CD14-positive monocyte (primary cell): Measurements from ENCODE around the gene SLC6A20. TPM values are rescaled to one million over a fixed set of nuclear protein-coding genes. Genes with fewer than 3 reads are reported as not detected.
A peak's percentile ranks its signal among the peaks of the same experiment; 100 is the strongest.

Source experiments
- DNase-seq, 3 donors: peaks; one replicate each; pipeline ENCODE4 v3.0.0-alpha.2; 2011 to 2022
- H2AFZ ChIP-seq: 2 replicates; pipeline ENCODE4 v1.6.0; 2012; ENCODE audit warnings: mild to moderate bottlenecking, low read depth, low read length, inconsistent platforms; ENCODE audit not compliant: insufficient read depth, poor library complexity, severe bottlenecking
- H3K27ac ChIP-seq, 2 donors: 1 replicate in 1 of 2; 2 replicates in 1 of 2; pipeline ENCODE4 v1.5.1; 2012 to 2013; ENCODE audit warnings: low read length in 2 of 2, control low read depth in 1 of 2, inconsistent platforms in 1 of 2, low read depth in 1 of 2, mild to moderate bottlenecking in 1 of 2
- H3K27me3 ChIP-seq, 2 donors: one replicate each; pipeline versions ENCODE4 v1.6.0 to v1.6.1; 2011 to 2013; ENCODE audit warnings: low read length in 2 of 2; ENCODE audit not compliant: control insufficient read depth in 2 of 2, insufficient read depth in 2 of 2
- H3K36me3 ChIP-seq, 2 donors: replicated peaks in 1 of 2; 1 replicate in 1 of 2; 2 replicates in 1 of 2; pipeline versions ENCODE4 v1.5.1 to v1.6.1; 2012 to 2013; ENCODE audit warnings: low read length in 2 of 2, control low read depth in 1 of 2, inconsistent platforms in 1 of 2, mild to moderate bottlenecking in 1 of 2; ENCODE audit not compliant: insufficient read depth in 2 of 2, control insufficient read depth in 1 of 2
- H3K4me1 ChIP-seq, 2 donors: 1 replicate in 1 of 2; 2 replicates in 1 of 2; pipeline versions ENCODE4 v1.5.1 to v1.6.1; 2012 to 2013; ENCODE audit warnings: low read length in 2 of 2, control low read depth in 1 of 2, inconsistent platforms in 1 of 2, mild to moderate bottlenecking in 1 of 2, moderate library complexity in 1 of 2; ENCODE audit not compliant: insufficient read depth in 2 of 2, control insufficient read depth in 1 of 2
- H3K4me2 ChIP-seq: replicated peaks from 2 replicates; pipeline ENCODE3; 2012; ENCODE audit warnings: low read length, moderate library complexity, mild to moderate bottlenecking; ENCODE audit not compliant: poor library complexity, severe bottlenecking; ENCODE audit errors: extremely low read depth
- H3K4me3 ChIP-seq, 3 experiments: fragments of 200-600 bp in 1 of 3; sonication (generic) in 1 of 3; replicated peaks in 1 of 3; 1 replicate in 2 of 3; 2 replicates in 1 of 3; pipeline ENCODE4 v1.5.1; 2011 to 2013; ENCODE audit warnings: low read length in 3 of 3, mild to moderate bottlenecking in 3 of 3, control low read depth in 2 of 3, low read depth in 2 of 3, inconsistent platforms in 1 of 3, moderate library complexity in 1 of 3
- H3K79me2 ChIP-seq: 2 replicates; pipeline ENCODE4 v1.6.0; 2012; ENCODE audit warnings: mild to moderate bottlenecking, control low read depth, inconsistent platforms, low read length, moderate library complexity; ENCODE audit not compliant: insufficient read depth
- H3K9ac ChIP-seq: 2 replicates; pipeline ENCODE4 v1.6.0; 2017; ENCODE audit warnings: low read length, mild to moderate bottlenecking; ENCODE audit not compliant: insufficient read depth, poor library complexity, severe bottlenecking
- H3K9me3 ChIP-seq, 2 donors: replicated peaks in 1 of 2; 1 replicate in 1 of 2; 2 replicates in 1 of 2; pipeline versions ENCODE4 v1.5.1 to v1.6.1; 2012 to 2013; ENCODE audit warnings: low read length in 2 of 2, control low read depth in 1 of 2; ENCODE audit not compliant: control insufficient read depth in 1 of 2, insufficient read depth in 1 of 2
- H4K20me1 ChIP-seq: 2 replicates; pipeline ENCODE4 v1.6.0; 2012; ENCODE audit warnings: mild to moderate bottlenecking, low read length, control low read depth, moderate library complexity; ENCODE audit not compliant: insufficient read depth
- H3K27ac Mint-ChIP-seq, 7 donors: one replicate each; pipeline ENCODE4 v1.8.0; 2020; ENCODE audit warnings: mild to moderate bottlenecking in 7 of 7, mixed read lengths in 7 of 7, moderate library complexity in 6 of 7, inconsistent platforms in 2 of 7
- H3K27me3 Mint-ChIP-seq, 3 donors: one replicate each; pipeline ENCODE4 v1.8.0; 2021 to 2022; ENCODE audit warnings: low read depth in 3 of 3, mild to moderate bottlenecking in 3 of 3, mixed read lengths in 3 of 3, moderate library complexity in 3 of 3, inconsistent platforms in 1 of 3
- H3K36me3 Mint-ChIP-seq, 2 donors: one replicate each; pipeline ENCODE4 v1.8.0; 2020; ENCODE audit warnings: mixed read lengths in 2 of 2, inconsistent platforms in 1 of 2, mild to moderate bottlenecking in 1 of 2
- H3K4me1 Mint-ChIP-seq: one replicate; pipeline ENCODE4 v1.8.0; 2020; ENCODE audit warnings: mild to moderate bottlenecking, mixed read lengths
- H3K4me3 Mint-ChIP-seq, 2 donors: one replicate each; pipeline ENCODE4 v1.8.0; 2020; ENCODE audit warnings: mild to moderate bottlenecking in 2 of 2, mixed read lengths in 2 of 2, moderate library complexity in 1 of 2
- H3K9me3 Mint-ChIP-seq, 7 donors: one replicate each; pipeline ENCODE4 v1.8.0; 2020 to 2022; ENCODE audit warnings: mixed read lengths in 7 of 7, mild to moderate bottlenecking in 6 of 7, moderate library complexity in 6 of 7, inconsistent platforms in 2 of 7
- WGBS: methylation state at CpG from one replicate; pipeline ENCODE4 v1.1.5; 2013; ENCODE audit warnings: missing lambda C conversion rate; ENCODE audit not compliant: insufficient coverage; 5-methylcytosine and 5-hydroxymethylcytosine counted together
- intact Hi-C, 2 donors: fragments of 100-400 bp; cut with micrococcal nuclease; formaldehyde crosslinking; loops; one replicate each; pipeline versions ENCODE4 v1.15.0 to v1.15.1; 2023
- polyA plus RNA-seq, 3 donors: library from polyadenylated mRNA; depleted of rRNA in 1 of 3; unstranded in 2 of 3; stranded (reverse) in 1 of 3; fragments of 300-500 nt in 2 of 3; fragments of >200 nt in 1 of 3; fragmentation: Illumina TruSeq in 2 of 3; gene quantifications; 1 replicate in 2 of 3; 2 replicates in 1 of 3; pipeline ENCODE4 v1.2.3, GENCODE V29; 2012 to 2021
- TF ChIP-seq, protein P1 (sequence below): fragments of 200-600 bp; IDR thresholded peaks from one replicate; pipeline ENCODE4 v1.8.0; 2022; ENCODE audit warnings: antibody characterized with exemption, mild to moderate bottlenecking

SLC6A20 gene
- polyA plus RNA-seq, 3 donors = not detected

DNA sequence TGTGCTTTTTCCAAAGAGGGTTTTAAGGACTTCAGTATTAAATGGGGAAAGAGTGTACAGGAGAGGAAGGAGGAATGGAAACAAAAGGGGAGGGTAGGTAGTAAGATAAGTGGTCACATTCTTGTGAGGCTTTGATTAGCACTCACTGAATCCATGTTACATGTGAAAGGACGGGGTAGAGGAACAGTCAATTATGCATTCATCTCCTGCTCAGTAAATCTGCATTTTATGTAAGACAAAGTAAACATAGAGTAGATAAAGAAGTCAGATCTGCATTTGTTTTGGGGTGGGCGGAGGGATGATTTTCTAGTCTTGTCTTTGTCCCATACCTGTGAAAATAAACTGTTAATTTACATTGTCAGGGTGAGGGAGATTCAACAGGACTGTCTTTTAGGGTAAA, 56.3 kb downstream of the SLC6A20 start:
- no peaks in the 10 kb centered on the region for H3K9me3 ChIP-seq
- H3K36me3 Mint-ChIP-seq = peaks cover 80 to 88% of the 10 kb centered on the region in 2 donors
- H3K9me3 Mint-ChIP-seq = no peaks in the 10 kb centered on the region
- peaks cover 17% of the 10 kb centered on the region for H3K4me1 Mint-ChIP-seq
- no peak overlapping the region for H3K27ac Mint-ChIP-seq
- H3K27ac ChIP-seq = no peak overlapping the region
- H3K27me3 ChIP-seq = no peaks in the 10 kb centered on the region
- H2AFZ ChIP-seq = no peak overlapping the region
- no peak overlapping the region for H3K4me2 ChIP-seq
- H3K9ac ChIP-seq = no peak overlapping the region
- TF ChIP-seq, protein P1, sequence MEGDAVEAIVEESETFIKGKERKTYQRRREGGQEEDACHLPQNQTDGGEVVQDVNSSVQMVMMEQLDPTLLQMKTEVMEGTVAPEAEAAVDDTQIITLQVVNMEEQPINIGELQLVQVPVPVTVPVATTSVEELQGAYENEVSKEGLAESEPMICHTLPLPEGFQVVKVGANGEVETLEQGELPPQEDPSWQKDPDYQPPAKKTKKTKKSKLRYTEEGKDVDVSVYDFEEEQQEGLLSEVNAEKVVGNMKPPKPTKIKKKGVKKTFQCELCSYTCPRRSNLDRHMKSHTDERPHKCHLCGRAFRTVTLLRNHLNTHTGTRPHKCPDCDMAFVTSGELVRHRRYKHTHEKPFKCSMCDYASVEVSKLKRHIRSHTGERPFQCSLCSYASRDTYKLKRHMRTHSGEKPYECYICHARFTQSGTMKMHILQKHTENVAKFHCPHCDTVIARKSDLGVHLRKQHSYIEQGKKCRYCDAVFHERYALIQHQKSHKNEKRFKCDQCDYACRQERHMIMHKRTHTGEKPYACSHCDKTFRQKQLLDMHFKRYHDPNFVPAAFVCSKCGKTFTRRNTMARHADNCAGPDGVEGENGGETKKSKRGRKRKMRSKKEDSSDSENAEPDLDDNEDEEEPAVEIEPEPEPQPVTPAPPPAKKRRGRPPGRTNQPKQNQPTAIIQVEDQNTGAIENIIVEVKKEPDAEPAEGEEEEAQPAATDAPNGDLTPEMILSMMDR = no peak
- H3K4me1 ChIP-seq = peaks cover 12% of the 10 kb centered on the region in 2 donors
- no peak overlapping the region for H3K4me3 Mint-ChIP-seq
- peaks cover 86 to 99% of the 10 kb centered on the region in 2 donors for H3K36me3 ChIP-seq
- 100% methylated on average over 1 of the region's 2 CpGs for WGBS
- intact Hi-C loops = no loop called here
- H3K79me2 ChIP-seq = no peaks in the 10 kb centered on the region
- no peak for DNase-seq
- no peaks in the 10 kb centered on the region for H3K27me3 Mint-ChIP-seq
- peaks cover 23% of the 10 kb centered on the region for H4K20me1 ChIP-seq
- no peak overlapping the region for H3K4me3 ChIP-seq

- TF ChIP-seq, protein P1 = no peak
- Histone ChIP-seq H3K4me2 (no peak overlapping the region), H3K27ac (no peak overlapping the region), H2AFZ (no peak overlapping the region), H3K27me3 (no peaks in the 10 kb centered on the region), H3K79me2 (no peaks in the 10 kb centered on the region), H3K36me3 (peaks cover 88 to 99% of the 10 kb centered on the region in 2 donors), H3K9me3 (no peaks in the 10 kb centered on the region), H3K4me3 (no peak overlapping the region), H4K20me1 (peaks cover 20% of the 10 kb centered on the region), H3K4me1 (peaks cover 12% of the 10 kb centered on the region in 2 donors), H3K9ac (no peak overlapping the region)
- Mint-ChIP-seq H3K27ac (peak overlapping the region in 1 of 7 donors; percentile 12), H3K36me3 (peaks cover 82 to 94% of the 10 kb centered on the region in 2 donors), H3K9me3 (no peaks in the 10 kb centered on the region), H3K27me3 (no peaks in the 10 kb centered on the region), H3K4me1 (peaks cover 14% of the 10 kb centered on the region), H3K4me3 (no peak overlapping the region)
- intact Hi-C loops = no loop called here
- no peak for DNase-seq
- WGBS = no CpG with 5 or more reads among the region's 2 CpGs
These were observed 59.1 kb downstream of the SLC6A20 start for GRCh38 chr3:45737234-45737633.
